ENCODE results near the gene NBAS. TPM values are rescaled to one million over a fixed set of nuclear protein-coding genes. Genes with fewer than 3 reads are reported as not detected.

NBAS gene
- total RNA-seq, 1 experiment from 2014 or later, result 28.9 TPM

DNA sequence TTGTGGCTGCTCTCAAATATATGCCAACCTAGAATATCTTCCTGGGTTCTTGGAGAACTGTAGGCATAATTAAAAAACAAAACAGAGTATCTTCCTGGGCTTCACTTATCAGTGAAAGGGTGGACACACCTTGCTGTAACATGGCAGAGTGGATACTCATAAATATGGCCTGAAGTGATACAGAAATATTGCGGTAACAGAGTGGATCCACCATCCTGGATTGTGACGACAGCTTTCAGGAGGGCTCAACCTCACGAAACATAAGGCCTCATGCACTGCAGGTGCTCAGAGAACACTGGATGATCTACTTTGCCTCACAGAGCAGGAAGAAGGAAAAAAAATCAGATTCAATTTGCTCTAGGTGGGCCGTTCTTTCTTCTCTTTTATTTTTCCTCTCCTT lies 336.0 kb downstream of the NBAS start:
- ChIA-PET CTCF (no interaction called here), POLR2A (ENCODE audit: unreplicated experiment) (no interaction called here)
- Histone ChIP-seq H3K27ac (no peak overlapping the region), H2AFZ (no peak overlapping the region), H3K79me2 (ENCODE audit: low read depth) (no peaks in the 10 kb centered on the region), H4K20me1 (ENCODE audit: insufficient read depth) (no peaks in the 10 kb centered on the region; the same call in 1 of the 2 replicates), H3K4me3 (no peak overlapping the region), H3K36me3 (ENCODE audit: low read depth) (no peaks in the 10 kb centered on the region), H3K9me3 (ENCODE audit: insufficient read depth, low read depth) (no peaks in the 10 kb centered on the region), H3K27me3 (ENCODE audit: insufficient read depth, low read depth) (no peaks in the 10 kb centered on the region), H3K4me1 (replicated peaks; ENCODE audit: insufficient read depth) (no peaks in the 10 kb centered on the region), H3F3A (ENCODE audit: insufficient read depth, low read depth) (no peaks in the 10 kb centered on the region), H3K4me2 (no peak overlapping the region), H3K9me2 (ENCODE audit: insufficient read depth) (no peaks in the 10 kb centered on the region)
- intact Hi-C loops (cut with micrococcal nuclease; ENCODE audit: unreplicated experiment), result no loop called here
- DNase-seq, result no peak
- TF ChIP-seq, protein P1, sequence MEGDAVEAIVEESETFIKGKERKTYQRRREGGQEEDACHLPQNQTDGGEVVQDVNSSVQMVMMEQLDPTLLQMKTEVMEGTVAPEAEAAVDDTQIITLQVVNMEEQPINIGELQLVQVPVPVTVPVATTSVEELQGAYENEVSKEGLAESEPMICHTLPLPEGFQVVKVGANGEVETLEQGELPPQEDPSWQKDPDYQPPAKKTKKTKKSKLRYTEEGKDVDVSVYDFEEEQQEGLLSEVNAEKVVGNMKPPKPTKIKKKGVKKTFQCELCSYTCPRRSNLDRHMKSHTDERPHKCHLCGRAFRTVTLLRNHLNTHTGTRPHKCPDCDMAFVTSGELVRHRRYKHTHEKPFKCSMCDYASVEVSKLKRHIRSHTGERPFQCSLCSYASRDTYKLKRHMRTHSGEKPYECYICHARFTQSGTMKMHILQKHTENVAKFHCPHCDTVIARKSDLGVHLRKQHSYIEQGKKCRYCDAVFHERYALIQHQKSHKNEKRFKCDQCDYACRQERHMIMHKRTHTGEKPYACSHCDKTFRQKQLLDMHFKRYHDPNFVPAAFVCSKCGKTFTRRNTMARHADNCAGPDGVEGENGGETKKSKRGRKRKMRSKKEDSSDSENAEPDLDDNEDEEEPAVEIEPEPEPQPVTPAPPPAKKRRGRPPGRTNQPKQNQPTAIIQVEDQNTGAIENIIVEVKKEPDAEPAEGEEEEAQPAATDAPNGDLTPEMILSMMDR (conservative IDR thresholded peaks at IDR 0.05), result no peak
- TF ChIP-seq EZH2 (IDR thresholded peaks at IDR 0.05; ENCODE audit: low read depth), result no peak
- BruUV-seq (replicated peaks), result no TSS peak

DNA sequence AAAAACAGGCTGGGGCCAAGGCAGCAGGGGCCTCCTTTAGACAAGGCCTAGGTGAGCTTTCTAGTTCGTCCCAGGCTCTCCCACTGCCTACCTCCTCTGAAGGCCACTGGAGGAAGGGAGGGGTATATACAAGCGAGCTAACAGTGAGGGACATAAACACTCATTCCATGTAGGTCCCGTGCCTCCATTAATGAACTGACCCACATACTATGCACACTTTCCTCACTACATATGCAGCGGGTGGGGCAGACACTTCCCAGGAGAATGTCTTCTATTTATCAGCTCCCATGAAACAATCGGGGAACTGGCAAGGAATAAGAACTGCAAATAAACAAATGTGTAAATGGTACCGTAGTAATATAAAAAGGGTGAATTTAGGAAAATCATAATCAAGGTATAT lies 336.5 kb downstream of the NBAS start:
- CTCF ChIA-PET, result no interaction called here

DNA sequence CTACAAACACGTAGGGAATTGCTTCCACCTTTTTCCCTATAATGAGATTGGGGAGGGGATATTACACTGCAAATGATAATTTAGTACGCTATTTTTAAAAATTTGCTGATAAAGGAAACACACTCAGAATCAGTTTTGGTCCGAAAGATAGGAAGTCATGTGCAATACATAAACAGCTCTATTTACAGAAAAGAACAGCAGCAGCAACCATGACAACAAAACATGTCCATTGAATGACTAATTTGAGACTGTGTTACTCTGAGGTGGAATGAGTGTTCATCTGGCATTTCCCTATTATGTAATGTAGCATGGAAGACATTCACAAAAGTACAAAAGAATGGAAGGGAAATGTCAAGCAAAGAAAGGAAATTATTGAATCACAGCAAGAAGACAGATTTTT lies 337.2 kb downstream of the NBAS start:
- Histone ChIP-seq H3K4me3 (no peak overlapping the region), H2AFZ (no peak overlapping the region), H3K4me1 (replicated peaks; ENCODE audit: insufficient read depth) (no peaks in the 10 kb centered on the region), H4K20me1 (ENCODE audit: insufficient read depth) (no peaks in the 10 kb centered on the region; the same call in 1 of the 2 replicates), H3K9me2 (ENCODE audit: insufficient read depth) (no peaks in the 10 kb centered on the region), H3K27me3 (ENCODE audit: insufficient read depth, low read depth) (no peaks in the 10 kb centered on the region), H3K27ac (no peak overlapping the region), H3K4me2 (no peak overlapping the region), H3K36me3 (ENCODE audit: low read depth) (no peaks in the 10 kb centered on the region), H3K9me3 (ENCODE audit: insufficient read depth, low read depth) (no peaks in the 10 kb centered on the region), H3F3A (ENCODE audit: insufficient read depth, low read depth) (no peaks in the 10 kb centered on the region), H3K79me2 (ENCODE audit: low read depth) (no peaks in the 10 kb centered on the region)
- CTCF ChIA-PET, result no interaction called here
- peak in 1 of 2 experiments; percentile 60 for DNase-seq
- no TSS peak for BruUV-seq (replicated peaks)
- no peak for TF ChIP-seq EZH2 (IDR thresholded peaks at IDR 0.05; ENCODE audit: low read depth)
- TF ChIP-seq, protein P1 (conservative IDR thresholded peaks at IDR 0.05), result no peak
- POLR2A ChIA-PET (ENCODE audit: unreplicated experiment), result no interaction called here
- intact Hi-C loops (cut with micrococcal nuclease; ENCODE audit: unreplicated experiment), result no loop called here

More for the DNA sequence above, 336.5 kb downstream of the NBAS start:
- no peak overlapping the region for H2AFZ ChIP-seq
- H3K9me2 ChIP-seq (ENCODE audit: insufficient read depth), result no peaks in the 10 kb centered on the region
- no peak for DNase-seq
- no peaks in the 10 kb centered on the region for H3K79me2 ChIP-seq (ENCODE audit: low read depth)
- POLR2A ChIA-PET (ENCODE audit: unreplicated experiment), result no interaction called here
- H3K27me3 ChIP-seq (ENCODE audit: insufficient read depth, low read depth), result no peaks in the 10 kb centered on the region
- no peaks in the 10 kb centered on the region for H3K9me3 ChIP-seq (ENCODE audit: insufficient read depth, low read depth)
- no TSS peak for BruUV-seq (replicated peaks)
- H4K20me1 ChIP-seq (ENCODE audit: insufficient read depth), result no peaks in the 10 kb centered on the region; the same call in 1 of the 2 replicates
- intact Hi-C loops (cut with micrococcal nuclease; ENCODE audit: unreplicated experiment), result no loop called here
- TF ChIP-seq, protein P1 (conservative IDR thresholded peaks at IDR 0.05), result no peak
- no peak for TF ChIP-seq EZH2 (IDR thresholded peaks at IDR 0.05; ENCODE audit: low read depth)
- no peak overlapping the region for H3K4me3 ChIP-seq
- no peaks in the 10 kb centered on the region for H3F3A ChIP-seq (ENCODE audit: insufficient read depth, low read depth)
- H3K4me1 ChIP-seq (replicated peaks; ENCODE audit: insufficient read depth), result no peaks in the 10 kb centered on the region
- no peak overlapping the region for H3K27ac ChIP-seq
- H3K36me3 ChIP-seq (ENCODE audit: low read depth), result no peaks in the 10 kb centered on the region
- H3K4me2 ChIP-seq, result no peak overlapping the region
